Measurements from ENCODE around the gene KCND1. TPM values are rescaled to one million over a fixed set of nuclear protein-coding genes. Genes with fewer than 3 reads are reported as not detected.

The KCND1 gene
- total RNA-seq, 6 donors from 2014 or later = 0.61 to 3.1 (median 1.2) TPM

- no peaks in the 10 kb centered on the region for H3K9me3 ChIP-seq
- H3K4me3 ChIP-seq = peak overlapping the region in 3 of 4 donors; percentile 23 to 38 (median 34)
- H3K4me1 ChIP-seq = peaks cover 0 to 12% (median 7%) of the 10 kb centered on the region in 4 donors
- WGBS, 2 donors = 54 to 56% methylated on average over 4 to 13 of the region's 13 CpGs
- peak in 1 of 2 donors; percentile 42 for DNase-seq
- H3K27me3 ChIP-seq = no peaks in the 10 kb centered on the region
- peaks cover 0 to 34% (median 9%) of the 10 kb centered on the region in 4 donors for H3K36me3 ChIP-seq
- ATAC-seq (ENCODE audit: low FRiP score in 2 of 2) = peak; percentile 66 to 78
- peak overlapping the region in 2 of 4 donors; percentile 53 to 67 for H3K27ac ChIP-seq
- peak in 5 of 6 experiments; percentile 23 to 40 (median 35) for TF ChIP-seq CTCF (IDR thresholded peaks at IDR 0.05)
- no peak for TF ChIP-seq POLR2A (IDR thresholded peaks at IDR 0.05)
These were observed 848 bp upstream of the KCND1 start for GRCh38 chrX:48972220-48973164.

- ATAC-seq (ENCODE audit: low FRiP score in 2 of 2) = no peak
- TF ChIP-seq POLR2A (IDR thresholded peaks at IDR 0.05) (no peak), POLR2AphosphoS5 (IDR thresholded peaks at IDR 0.05) (no peak), CTCF (IDR thresholded peaks at IDR 0.05) (no peak), EP300 (IDR thresholded peaks at IDR 0.05) (no peak)
- Histone ChIP-seq H3K27me3 (no peaks in the 10 kb centered on the region), H3K27ac (no peak overlapping the region), H3K36me3 (peaks cover 0 to 7% (median 0%) of the 10 kb centered on the region in 4 donors), H3K4me1 (peaks cover 0 to 12% (median 7%) of the 10 kb centered on the region in 4 donors), H3K9me3 (no peaks in the 10 kb centered on the region), H3K4me3 (no peak overlapping the region)
- no peak for DNase-seq
- 93% methylated on average over 15 to 28 of the region's 28 CpGs for WGBS, 2 donors
These were observed 2.2 kb downstream of the KCND1 start for GRCh38 chrX:48969471-48969870.

GRCh38 chrX:48968377-48968776, 3.3 kb downstream of the KCND1 start:
- no peak for DNase-seq
- Histone ChIP-seq H3K4me3 (no peak overlapping the region), H3K36me3 (no peaks in the 10 kb centered on the region), H3K27me3 (no peaks in the 10 kb centered on the region), H3K4me1 (peaks cover 0 to 12% (median 7%) of the 10 kb centered on the region in 4 donors), H3K27ac (no peak overlapping the region), H3K9me3 (no peaks in the 10 kb centered on the region)
- WGBS, 2 donors = 50 to 71% methylated on average over 1 of the region's 1 CpG
- TF ChIP-seq POLR2AphosphoS5 (IDR thresholded peaks at IDR 0.05) = no peak
- ATAC-seq (ENCODE audit: low FRiP score in 2 of 2) = no peak

GRCh38 chrX:48966796-48967579, 4.7 kb downstream of the KCND1 start:
- ATAC-seq (ENCODE audit: low FRiP score in 2 of 2) (no peak), DNase-seq (no peak)
- Histone ChIP-seq H3K9me3 (no peaks in the 10 kb centered on the region), H3K36me3 (no peaks in the 10 kb centered on the region), H3K4me3 (no peak overlapping the region), H3K27me3 (no peaks in the 10 kb centered on the region), H3K4me1 (peaks cover 0 to 7% (median 6%) of the 10 kb centered on the region in 4 donors), H3K27ac (no peak overlapping the region)
- 75 to 90% methylated on average over 4 to 14 of the region's 15 CpGs for WGBS, 2 donors
- TF ChIP-seq EP300 (IDR thresholded peaks at IDR 0.05) (no peak), POLR2A (IDR thresholded peaks at IDR 0.05) (no peak), POLR2AphosphoS5 (IDR thresholded peaks at IDR 0.05) (no peak), CTCF (IDR thresholded peaks at IDR 0.05) (no peak)

GRCh38 chrX:48965959-48966358, 5.7 kb downstream of the KCND1 start:
- TF ChIP-seq CTCF (IDR thresholded peaks at IDR 0.05) (no peak), EP300 (IDR thresholded peaks at IDR 0.05) (no peak), POLR2A (IDR thresholded peaks at IDR 0.05) (no peak), POLR2AphosphoS5 (IDR thresholded peaks at IDR 0.05) (no peak)
- no peak overlapping the region for H3K27ac ChIP-seq
- no peak for DNase-seq
- H3K9me3 ChIP-seq = no peaks in the 10 kb centered on the region
- no peak overlapping the region for H3K4me3 ChIP-seq
- no peaks in the 10 kb centered on the region for H3K4me1 ChIP-seq
- no peaks in the 10 kb centered on the region for H3K36me3 ChIP-seq
- H3K27me3 ChIP-seq = no peaks in the 10 kb centered on the region
- ATAC-seq (ENCODE audit: low FRiP score in 2 of 2) = no peak
- WGBS, 2 donors = 93 to 96% methylated on average over 4 to 14 of the region's 14 CpGs
